HG03442 (cell line): ENCODE measurements around the gene KDM1B.
A peak's percentile ranks its signal among the peaks of the same experiment; 100 is the strongest.

Experiments
- ATAC-seq: cut with Tn5 transposase; IDR thresholded peaks from one replicate; pipeline ENCODE4 v1.9.1; 2021; ENCODE audit warnings: mild to moderate bottlenecking, moderate library complexity; ENCODE audit not compliant: unreplicated experiment

KDM1B gene

GRCh38 chr6:18261877-18262276, 106.7 kb downstream of the KDM1B start:
- ATAC-seq, result no peak

DNA sequence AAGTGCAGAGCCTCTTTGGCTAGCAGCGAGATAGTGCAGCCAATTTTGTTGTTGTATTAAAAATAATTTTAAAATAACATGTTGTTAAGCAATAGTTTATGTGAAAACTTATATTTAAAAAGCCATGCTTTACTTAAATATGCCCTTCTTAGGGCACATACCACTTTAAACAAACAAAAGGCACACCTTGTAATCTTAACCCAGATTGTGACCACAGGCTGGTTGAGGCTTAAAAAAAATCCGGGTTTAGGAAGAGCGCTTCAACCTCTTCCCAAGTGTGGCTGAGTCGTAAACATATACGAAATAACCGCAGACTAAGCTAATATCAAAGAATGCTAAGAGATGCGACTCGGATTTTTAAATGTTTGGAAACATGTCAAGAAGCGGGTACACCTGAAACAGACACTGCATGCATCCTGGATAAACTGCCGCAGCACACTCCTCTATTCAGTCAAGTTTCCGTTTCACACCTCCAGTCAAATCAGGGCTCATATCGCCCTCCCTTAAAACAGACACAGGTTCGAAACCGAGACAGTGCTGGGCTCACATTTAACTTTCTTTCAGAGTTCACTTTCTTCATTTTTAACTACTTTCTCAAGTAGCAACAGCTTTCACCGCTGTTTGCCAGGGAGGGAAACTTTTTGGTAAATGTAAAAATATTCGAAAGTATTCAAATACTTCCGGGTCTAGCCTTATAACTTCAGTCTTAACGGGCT, 107.6 kb downstream of the KDM1B start:
- peak; percentile 53 for ATAC-seq

DNA sequence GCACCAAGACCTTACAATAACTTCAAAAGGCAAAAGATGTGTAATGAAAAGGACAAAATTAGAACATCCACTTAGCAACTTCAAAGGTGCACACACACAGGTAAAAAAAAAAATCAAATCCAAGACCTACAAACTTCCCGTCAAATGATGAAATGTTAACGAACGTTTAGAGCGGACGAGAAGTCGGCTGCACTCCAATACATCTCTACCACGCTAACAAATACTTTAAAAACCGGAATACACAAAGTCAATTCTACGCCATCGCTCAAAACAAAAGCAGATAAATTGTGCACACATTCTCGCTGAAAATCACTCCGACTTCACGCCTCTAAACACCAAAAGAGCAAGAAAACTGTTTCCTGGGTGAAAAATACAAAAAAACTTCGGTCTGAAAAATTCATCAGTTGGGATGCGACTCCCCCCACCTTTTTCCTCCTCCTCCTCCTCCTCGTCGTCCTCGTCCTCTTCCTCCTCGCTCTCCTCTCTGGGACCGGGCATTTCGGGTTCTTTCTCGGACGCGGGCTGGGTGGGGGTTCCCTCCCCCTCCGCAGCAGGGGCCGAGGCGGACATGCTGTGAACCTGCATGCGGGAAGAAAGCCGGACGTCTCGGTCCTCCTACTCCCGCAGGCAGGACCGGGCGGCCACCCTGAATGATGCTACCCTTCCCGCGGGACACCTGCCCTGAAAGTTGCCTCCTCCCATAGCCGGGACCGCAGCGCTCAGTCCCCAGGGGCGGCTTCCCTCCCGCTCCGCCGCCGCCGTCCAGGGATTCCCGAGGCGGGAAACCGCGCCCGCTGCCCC, 108.4 kb downstream of the KDM1B start:
- peak; percentile 0 for ATAC-seq

GRCh38 chr6:18264219-18264922, 109.1 kb downstream of the KDM1B start, which contains the start of gene DEK:
Gene DEK (minus strand): TSS chr6:18264530. CDS start chr6:18263987, 543 bp downstream.
- peak; percentile 32 for ATAC-seq

DNA sequence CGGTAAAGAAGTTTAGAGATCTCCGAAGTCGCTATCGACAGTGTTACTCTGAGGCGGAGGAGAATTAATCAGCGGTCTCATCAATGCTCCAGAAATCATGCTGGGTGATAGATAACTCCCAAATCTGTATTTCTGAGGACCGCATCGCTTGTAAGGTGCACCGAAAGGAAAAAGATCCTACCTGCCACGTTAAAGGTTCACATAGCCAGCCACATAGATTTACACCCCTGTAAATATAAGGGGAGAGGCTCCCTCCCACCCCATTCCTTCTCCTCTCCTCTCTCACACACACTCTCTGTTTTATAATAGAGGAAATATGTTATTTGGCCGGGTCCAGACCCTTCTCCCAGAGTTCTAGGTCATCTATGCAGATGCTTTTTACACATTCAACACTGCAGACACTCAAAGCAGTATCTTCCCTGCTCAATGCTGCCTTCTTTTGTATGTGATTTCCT, 109.7 kb downstream of the KDM1B start:
- no peak for ATAC-seq

DNA sequence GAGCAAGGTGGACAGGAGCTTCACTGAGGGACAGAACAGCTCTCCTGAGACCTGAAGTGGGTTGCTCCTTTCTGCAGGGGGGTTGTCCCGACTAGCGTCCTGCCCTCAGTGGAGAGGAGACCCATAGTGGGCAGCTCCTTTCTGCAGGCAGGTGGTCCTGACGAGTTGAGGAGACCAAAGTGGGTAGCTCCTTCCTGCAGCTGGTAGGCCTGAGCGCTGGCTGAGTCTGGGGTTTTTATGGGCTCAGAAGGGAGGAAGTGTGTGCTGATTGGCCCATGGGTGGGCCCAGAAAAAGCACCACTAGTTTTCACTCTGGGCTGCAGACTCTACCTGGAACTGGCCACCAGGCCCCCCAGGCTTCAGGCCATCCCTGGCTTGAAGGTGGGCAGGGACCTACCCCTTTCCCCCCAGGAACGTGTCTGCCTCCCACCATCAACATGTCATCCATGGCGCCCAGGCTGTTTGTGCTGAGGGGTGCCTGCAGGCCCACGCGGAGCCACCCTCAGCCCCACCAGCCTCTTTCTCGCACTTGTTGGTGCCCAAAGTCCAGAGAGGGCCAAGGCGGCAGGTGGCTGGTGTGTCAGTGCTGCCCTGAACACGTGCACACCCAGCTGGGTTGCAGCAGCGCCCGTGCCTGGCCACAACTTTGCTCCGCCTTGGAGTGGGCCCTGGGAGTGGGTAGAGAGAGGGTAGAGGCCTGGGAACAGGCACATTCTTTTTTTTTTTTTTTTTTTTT, 110.7 kb downstream of the KDM1B start:
- no peak for ATAC-seq

DNA sequence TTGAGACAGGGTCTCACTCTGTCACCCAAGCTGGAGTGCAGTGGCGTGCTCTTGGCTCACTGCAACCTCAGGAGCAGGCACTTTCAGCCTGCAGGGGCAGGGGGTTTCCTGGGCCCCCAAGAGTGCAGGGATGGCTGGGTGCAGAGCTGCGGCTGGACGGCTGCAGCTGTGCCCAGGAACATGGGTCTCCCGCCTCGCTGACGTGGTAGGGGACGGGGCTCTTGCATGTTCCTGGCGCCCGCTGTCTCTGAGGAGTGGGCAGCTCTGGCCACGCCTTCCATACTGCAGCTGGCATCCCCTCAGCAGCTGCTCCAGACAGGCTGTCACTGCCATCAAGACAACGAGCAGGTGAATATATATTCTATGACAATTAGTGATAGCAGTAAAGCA, 111.3 kb downstream of the KDM1B start:
- no peak for ATAC-seq

DNA sequence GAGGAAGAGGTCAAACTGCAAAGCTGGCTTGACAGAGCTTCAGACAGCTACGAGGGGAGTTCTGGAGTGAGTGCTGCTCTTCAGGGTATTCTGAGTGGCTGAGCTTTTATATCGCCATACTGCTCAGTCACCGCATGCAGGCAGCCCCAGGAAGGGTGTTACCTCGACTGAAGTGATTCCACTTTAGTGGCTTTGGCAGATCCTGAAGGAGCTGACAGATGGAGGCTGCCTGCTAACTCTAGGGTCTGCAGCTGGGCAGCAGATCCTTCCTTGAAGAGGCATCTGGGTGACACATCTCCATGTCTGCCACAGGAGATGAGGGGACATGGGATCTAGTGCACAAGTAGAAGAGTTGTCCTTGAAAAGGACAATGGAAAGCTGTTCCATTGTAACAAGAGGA, 112.8 kb downstream of the KDM1B start:
- no peak for ATAC-seq

GRCh38 chr6:18269253-18269652, 114.0 kb downstream of the KDM1B start:
- ATAC-seq, result peak; percentile 41

GRCh38 chr6:18269717-18270116, 114.5 kb downstream of the KDM1B start:
- ATAC-seq, result no peak

DNA sequence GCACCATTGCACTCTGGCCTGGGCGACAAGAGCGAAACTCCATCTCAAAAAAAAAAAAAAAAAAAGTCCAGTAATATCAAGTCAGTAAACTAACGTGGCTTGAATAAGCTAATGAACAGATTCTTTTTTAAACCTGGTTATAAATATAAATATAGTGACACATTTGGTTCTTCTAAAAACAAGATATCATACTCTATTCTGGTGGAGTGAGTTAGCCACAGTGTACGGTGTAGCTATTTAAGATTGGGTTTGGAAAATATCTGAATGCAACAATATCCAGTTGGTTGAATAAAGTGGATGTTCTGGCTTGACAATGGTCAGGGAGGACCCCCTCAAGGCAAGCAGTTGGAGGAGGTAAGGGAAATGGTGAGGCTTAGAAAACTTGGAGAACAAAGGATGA, 115.0 kb downstream of the KDM1B start:
- no peak for ATAC-seq
